ENCODE results near the gene NAV3.

NAV3 gene, protein sequence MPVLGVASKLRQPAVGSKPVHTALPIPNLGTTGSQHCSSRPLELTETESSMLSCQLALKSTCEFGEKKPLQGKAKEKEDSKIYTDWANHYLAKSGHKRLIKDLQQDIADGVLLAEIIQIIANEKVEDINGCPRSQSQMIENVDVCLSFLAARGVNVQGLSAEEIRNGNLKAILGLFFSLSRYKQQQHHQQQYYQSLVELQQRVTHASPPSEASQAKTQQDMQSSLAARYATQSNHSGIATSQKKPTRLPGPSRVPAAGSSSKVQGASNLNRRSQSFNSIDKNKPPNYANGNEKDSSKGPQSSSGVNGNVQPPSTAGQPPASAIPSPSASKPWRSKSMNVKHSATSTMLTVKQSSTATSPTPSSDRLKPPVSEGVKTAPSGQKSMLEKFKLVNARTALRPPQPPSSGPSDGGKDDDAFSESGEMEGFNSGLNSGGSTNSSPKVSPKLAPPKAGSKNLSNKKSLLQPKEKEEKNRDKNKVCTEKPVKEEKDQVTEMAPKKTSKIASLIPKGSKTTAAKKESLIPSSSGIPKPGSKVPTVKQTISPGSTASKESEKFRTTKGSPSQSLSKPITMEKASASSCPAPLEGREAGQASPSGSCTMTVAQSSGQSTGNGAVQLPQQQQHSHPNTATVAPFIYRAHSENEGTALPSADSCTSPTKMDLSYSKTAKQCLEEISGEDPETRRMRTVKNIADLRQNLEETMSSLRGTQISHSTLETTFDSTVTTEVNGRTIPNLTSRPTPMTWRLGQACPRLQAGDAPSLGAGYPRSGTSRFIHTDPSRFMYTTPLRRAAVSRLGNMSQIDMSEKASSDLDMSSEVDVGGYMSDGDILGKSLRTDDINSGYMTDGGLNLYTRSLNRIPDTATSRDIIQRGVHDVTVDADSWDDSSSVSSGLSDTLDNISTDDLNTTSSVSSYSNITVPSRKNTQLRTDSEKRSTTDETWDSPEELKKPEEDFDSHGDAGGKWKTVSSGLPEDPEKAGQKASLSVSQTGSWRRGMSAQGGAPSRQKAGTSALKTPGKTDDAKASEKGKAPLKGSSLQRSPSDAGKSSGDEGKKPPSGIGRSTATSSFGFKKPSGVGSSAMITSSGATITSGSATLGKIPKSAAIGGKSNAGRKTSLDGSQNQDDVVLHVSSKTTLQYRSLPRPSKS (N-terminal part only)

DNA sequence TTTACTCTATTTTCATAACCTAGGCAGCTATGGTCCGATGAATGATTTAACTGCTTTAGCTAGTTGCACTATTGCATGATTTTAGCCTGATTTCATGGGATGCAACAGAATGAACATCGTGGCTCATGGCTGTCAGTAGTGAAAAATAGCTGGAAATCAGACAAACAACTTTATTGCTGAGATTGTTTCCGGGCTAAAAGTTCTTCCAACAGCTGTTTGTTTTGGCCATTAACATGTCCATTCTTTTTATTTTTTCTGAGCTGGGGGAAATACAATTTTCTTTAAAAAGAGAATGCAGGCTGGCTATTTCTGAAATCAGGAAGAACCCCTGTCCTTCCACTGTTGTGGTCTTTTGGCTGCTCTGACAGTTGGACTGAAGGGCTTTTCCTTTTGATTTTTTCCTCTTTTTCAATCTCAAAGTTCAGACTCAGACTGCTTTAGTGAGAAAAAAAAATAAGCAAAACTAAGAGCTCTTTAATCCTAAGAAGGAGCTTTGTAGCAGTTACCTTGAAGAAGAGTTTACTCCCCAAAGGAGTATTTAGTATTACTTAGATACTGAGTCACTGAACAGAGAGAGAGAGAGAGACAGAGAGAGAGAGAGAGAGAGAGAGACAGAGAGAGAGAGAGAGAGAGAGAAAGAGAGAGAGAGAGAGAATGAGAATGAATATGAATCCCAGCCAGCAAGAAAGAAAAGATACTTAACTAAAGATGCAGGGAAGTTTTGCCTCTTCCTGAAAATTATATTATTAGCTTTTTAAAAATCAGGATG lies at the start of gene NAV3:
TSS of gene NAV3 (plus strand) at position 312 of the 769 bp plus-strand sequence. CDS start 568 bp downstream, outside the sequence.
- no peak for DNase-seq

DNA sequence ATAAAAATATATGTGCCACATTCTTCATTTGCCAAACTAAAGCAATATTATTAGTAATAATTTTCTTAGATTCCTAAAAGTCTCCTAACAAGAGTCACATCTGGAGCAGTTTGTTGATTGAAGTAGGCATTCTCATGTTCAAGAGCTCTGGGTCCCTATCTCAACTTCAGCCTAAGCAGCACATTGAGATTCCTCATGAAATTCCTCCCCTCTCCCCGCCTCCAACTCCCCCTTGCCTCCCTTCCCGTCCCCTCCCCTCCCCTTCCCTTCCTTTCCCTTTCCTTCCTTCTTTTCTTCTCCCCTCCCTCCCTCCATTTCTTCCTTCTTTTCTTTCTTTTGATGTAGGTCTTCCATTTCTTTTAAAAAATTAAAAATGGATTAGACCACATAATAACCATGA lies 48.7 kb upstream of the NAV3 start:
- DNase-seq = no peak

DNA sequence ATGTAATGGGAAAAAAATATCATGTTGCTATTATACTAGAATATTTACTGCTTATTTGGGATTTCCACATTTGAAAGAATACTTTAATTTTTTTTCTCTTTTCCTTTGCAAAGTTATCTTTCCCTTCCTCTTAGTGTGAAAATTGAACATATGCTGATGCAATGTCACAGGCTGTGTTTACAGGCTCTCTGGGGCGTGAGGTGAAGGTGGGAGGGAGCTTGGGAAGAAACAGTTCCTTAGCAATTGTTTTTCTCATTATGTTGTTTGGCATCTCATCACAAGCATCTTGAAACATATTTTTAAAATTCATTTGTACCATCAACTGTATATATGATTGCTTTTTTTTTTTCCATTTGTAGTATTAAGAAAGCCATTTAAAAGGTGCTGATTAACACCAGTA lies 47.9 kb upstream of the NAV3 start:
- no peak for DNase-seq

DNA sequence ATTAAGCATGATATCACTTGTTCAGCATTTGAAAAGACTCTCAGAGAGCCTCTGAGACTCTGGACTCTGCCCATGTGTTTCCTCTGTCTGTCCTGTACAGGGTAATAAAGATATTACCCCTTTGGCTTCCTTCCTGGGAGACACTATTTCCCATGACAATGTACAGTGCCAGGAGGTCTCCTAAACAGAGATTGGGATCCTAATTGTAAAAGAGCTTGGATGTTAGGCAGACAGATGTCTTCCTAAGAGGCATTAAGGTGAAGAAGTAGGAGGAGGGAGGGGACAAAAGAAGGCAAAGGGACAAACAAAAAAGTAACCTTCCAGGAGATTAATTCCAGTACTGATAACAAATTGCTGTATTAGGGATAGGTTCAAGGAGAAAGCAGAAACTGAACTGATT lies 45.5 kb upstream of the NAV3 start:
- DNase-seq = no peak

DNA sequence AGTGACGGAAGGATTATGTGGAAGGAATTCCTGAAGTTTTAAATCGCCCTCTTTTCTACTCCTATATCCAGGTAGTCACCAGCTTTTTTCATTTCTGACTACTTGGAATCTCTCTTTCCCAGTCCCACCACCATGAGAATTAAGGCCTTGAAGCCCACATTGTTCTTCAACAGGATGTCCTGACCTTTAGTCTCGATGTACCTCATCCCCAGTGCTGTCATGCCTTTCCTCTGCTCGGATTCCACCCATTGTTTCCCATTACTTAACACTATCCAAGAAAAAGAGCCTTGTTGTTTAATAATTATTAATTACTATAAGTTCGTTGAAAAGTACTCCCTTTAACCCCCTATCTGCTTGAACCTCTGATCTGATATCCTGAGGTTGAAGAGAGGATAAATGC lies 44.0 kb upstream of the NAV3 start:
- no peak for DNase-seq

DNA sequence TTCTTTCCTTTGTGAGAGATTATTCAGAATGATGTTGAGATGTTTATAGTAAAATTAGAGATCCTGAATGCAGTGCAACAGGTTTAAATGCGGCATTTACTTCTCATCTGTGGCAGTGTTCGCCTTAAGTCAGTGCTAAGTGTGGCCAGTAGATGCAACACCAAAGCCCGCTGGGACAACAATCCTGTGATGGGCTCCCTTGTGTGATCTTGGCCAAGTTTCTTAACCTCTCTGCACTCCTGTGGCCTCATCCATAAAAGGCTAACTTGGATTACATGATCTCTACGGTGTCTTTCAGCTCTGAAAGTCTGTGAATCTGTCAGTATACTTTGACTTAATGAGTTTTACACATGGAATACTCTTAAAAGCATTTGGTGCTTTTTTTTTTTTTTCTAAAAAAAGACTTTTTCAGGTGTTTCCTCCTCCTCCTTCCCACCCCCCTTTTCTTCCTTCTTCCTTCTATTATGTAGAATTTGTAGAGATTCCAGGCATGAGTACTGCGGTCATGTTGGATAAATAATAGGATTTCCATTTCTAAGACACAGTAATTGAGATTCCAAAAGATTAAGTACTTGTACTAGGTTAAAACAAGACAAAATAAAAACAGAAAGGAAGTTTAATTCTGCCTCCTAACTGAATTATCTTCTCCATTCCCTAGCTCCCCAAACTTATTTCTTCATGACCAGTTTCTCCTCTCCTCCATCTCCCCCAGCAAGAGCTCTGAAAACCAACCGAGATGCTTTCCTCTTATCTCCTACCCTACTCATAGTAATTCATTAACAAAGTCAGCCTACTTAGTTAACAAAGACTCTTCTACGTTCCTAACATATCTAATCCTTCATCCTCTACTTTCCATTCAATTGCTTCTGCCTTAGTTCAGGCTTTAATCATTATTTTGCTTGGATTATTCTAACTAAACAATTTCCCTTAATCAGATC lies 42.2 kb upstream of the NAV3 start:
- DNase-seq = no peak

DNA sequence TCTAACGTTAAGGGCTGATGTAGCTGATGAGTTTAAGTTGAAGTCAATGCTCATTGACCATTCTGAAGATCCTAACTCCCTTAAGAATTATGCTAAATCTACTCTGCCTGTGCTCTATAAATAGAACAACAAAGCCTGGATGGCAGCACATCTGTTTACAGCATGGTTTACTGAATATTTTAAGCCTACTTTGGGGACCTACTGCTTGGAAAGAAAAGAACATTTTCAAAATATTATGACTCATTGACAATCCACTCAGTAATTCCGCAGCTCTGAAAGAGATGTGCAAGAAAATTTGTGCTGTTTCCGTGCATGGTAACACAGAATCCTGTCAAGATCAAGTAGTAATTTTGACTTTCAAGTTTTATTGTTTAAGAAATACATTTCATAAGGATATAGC lies 35.0 kb upstream of the NAV3 start:
- DNase-seq = no peak

DNA sequence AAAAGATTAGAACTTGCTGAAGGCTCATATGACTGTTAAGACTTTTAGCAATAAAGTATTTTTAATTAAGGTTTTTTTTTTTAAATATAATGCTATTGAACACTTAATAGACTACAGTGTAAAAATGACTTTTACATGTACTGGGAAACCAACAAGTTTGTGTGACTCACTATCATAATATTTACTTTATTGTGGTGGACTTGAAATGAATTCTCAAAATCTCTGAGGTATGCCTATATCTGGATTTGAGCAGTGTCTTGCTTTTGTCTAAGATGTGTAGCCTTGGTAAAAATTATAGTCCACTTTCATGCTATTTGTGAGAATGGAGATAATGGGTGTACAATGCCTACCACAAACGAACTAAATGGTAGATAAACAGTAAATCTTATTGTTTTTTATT lies 33.9 kb upstream of the NAV3 start:
- DNase-seq = no peak

DNA sequence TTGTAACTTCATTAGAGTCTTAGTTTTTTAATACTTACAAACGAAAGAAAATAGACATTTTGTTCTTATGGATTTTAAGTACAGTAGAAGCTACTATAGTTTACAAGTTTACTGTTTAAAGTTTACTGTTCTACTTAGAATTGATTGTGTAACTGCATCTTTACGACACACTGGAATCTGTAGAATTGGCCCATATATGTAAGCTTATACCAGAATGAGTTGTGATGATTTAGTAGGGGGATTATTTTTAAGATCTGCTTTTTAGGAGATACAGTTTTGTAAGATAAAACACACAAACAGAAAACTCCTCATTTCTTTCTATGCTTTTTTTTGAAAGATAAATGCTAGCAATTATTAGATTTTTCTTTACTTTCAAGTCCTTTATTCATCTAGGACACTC lies 30.2 kb upstream of the NAV3 start:
- no peak for DNase-seq

DNA sequence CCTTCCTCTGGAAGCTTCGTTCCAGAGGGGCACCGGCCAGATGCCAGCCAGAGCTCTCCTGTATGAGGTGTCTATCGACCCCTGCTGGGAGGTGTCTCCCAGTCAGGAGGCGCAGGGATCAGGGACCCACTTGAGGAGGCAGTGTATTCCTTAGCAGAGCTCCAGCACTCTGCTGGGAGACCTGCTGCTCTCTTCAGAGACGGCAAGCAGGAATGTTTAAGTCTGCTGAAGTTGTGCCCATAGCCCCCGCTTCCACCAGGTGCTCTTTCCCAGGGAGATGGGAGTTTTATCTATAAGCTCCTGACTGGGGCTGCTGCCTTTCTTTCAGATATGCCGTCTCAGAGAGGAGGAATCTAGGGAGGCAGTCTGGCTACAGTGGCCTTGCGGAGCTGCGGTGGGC lies 22.2 kb upstream of the NAV3 start:
- DNase-seq = no peak

DNA sequence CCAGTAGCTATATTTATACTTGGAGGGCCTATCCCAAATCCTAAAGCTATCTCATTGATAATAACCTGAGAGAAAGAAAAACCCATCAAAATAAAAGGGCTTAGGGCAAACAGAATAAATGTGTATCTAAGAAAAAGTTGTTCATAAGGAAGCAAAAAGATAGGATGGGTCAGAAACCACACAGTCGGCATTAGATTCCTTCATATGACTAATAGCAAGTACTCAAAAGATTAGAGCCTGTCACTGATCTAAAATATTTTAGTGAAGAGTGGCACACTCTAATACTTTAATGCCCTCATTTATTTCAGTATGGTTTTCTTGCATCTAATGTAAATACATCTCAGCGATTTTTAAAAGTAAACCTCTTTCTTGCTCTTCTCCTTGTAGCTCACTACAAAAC lies 17.1 kb upstream of the NAV3 start:
- DNase-seq = no peak

DNA sequence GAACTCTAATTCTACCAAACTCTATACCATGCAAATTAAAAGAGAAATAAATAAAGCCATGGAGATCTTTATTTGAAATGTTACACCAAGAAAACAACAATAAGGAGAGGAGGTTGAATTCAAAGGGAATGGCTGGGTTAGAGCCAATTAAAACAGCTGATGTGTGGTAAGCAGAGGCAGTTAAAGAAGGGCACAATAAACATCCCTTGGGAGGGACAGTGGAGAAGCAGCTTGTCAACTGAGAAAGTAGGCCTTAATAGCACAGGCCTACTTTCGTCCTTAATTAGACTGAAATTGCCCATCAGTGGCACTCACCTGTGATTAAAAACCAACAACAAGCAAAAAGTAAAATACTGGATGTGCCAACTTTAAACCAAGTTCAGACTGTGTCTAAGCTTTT lies 16.3 kb upstream of the NAV3 start:
- DNase-seq = no peak

DNA sequence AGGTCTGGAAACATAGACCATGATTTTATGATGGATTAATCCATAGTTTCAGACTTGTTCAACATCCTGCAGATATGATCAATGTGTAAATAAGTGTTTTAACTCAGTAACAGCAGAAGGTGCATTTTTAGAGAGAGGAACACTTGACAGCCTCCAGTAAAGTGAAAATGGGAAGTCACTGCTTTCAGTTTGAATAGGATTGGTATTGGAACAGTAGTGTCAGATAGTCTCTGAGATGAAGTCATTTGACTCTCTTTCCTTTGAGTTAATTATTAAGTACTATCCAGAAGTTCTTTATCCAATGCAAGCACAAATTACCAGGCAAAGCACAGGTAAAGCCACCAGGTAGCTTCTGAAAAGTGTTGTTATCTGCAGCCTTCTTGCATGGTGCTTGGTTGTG lies 14.5 kb upstream of the NAV3 start:
- DNase-seq = no peak

DNA sequence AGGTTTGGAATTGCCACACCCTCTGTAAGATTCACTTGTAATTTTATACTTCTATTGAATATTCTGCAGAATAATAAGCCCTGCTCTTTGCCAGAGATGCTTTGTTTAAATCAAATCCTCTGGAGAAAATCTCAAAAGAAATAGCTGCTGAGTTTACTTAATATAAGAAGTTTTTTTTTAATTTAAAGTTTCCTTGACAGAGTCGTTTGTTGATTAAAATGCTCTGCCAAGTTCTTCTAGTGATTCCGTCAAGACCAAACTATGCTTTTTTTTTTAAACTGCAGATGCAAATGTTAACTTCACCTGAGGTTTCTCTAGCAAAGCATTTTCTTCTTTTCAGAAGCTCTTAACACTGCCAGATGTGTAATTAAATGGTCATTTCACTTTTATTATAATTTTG lies 13.4 kb upstream of the NAV3 start:
- no peak for DNase-seq

DNA sequence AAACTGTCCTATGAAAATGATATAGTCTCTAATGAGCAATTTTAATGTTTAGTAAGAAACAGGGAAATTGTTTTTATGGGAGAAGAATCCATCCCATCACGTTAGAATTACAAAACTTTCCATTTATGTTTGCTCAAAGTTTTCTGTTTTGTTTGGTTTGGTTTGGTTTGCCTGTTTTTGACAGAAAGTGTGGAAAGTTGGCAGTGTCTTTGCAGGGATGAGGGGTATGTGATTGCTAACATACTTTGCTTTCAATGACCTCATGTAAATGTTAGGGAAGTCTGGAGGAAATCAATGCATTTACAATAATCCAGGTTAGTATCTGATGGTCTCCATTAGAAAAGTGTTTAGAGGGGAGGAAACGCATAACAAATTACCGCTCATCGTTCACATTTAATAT lies 12.3 kb upstream of the NAV3 start:
- no peak for DNase-seq

DNA sequence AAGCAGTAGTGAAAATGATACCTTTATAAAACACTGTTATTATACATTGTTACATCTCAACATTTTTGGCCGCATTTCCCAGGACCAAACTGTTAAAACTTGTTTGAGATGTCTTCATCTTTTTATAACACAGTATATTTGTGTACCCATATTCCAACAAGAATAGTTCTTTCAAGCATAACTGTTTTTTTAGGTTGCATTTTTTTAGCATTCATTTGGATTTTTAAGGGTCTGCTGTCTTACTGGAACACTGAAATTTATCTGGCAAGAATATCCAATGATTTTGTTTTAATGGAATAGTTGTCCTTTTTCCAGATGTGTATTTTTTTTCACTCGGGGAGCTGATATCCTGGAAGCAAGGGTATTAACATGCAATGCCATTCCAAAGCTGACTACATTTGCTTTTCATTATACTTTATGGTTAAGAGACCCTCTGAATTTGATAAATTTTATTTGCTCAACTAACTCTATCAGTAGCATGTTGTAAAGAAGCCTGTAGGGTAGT lies 8.9 kb upstream of the NAV3 start:
- DNase-seq = no peak

DNA sequence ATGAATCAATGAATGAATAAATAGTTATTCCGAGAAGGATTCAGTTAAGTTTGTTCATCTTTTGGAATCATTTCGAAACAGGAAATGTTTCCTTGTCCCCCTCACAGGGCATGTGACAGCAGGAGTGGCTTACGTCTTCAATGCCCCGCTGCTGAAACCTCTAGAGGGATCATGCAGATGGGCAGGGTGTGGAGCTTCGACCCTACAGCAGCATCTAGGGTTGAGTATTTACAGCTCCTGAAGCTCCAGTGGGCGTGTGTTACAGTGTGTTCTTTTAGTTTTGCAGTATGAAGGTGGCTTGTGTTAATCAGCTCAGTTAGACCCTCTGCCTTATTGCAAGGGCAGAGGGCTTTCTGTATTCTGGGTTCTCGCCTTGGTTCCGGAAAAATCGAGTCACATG lies 2.6 kb downstream of the NAV3 start:
- DNase-seq = no peak

DNA sequence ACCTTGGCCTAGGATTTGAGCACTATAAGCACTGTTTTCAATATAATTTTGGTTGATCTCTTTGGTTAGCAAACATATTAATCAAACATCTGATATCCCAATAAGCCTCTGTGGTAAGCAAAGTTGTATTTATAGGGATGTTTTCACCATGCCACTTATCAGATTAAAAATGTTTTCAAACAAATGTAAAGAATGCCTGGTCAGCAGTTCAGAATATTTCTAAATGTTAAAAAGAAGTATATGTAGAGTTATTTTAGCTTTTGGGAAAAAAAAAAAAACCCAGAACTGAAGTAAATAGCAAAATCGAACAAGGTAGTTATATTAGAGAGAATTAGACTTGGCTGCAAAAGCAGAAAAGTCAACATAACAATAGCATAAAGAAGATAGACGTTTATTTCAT lies 3.9 kb downstream of the NAV3 start:
- no peak for DNase-seq

DNA sequence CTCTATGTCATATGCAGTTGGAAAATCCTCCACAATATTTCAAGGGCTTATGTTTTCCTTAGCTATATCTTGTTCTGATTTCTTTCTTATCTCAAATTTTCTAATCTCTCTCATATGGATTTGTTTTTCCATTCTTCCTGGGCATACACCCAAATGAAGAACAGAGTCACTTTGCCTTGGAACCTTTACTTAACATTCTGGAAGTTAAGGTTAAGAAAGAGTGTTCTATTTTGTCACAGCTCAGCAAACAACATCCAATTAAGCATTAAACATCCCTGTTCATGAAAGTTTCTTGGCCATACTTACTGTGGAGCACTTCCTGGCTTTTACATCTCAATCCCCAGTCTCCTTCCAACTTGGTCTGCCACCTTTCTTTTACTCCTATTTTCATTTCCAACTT lies 5.3 kb downstream of the NAV3 start:
- DNase-seq = no peak

DNA sequence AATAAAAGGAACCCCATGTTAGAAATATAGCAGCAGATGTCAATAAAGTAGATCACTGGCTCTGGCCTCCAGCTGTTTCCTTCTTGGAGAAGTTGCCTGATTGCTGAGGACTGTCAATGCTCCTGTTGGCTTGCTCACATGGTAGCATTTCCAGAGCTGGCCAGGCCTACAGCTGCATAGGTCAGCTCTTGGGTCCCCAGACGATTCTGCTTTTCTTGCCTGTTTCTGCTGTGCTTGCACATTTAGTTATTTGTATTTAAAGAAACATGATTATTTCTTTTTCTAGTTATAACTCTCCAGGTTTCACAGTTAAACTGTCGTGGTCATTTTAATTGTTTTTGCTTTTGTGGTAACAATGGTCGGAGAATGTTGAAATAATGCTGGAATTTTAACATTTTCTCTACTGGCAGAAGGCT lies 7.2 kb downstream of the NAV3 start:
- no peak for DNase-seq

DNA sequence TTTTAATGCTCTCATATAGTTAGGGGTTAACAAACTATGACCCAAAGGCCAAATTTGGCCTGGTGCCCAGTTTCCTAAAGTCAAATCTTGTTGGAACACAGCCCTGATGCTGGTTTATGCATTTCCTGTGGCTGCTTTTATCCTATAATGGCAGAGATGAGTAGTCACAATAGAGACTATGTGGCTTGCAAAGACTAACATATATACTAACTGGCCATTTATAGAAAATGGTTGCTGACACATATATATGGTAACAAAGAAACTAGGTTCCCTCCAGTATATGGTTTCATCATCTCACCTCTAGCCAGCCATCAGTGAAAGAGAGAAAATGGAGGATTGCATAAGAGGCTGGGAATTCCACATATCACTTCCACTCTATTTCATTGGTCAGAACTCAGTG lies 10.8 kb downstream of the NAV3 start:
- DNase-seq = no peak

DNA sequence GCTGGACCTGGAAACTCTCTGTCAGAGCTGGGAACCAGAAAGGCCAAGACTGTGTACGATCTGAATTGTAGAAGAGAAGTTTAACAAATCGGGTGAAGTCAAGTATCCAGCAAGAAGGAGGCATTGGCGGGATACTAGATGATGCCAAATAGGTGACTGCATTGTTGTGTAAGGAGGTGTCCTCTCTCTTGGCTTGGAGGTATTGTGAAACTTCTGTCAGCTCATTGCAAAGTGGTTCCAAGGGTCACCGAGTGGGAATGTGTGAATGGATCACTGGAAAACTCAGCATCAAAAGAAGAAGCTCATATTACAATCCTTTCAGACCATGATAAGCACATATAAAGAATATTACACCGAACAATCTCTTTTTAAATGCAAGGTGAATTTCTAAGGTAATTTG lies 11.7 kb downstream of the NAV3 start:
- DNase-seq = no peak
